Panc1 (cell line): ENCODE measurements around the gene ARHGAP11A. TPM values are rescaled to one million over a fixed set of nuclear protein-coding genes. Genes with fewer than 3 reads are reported as not detected.

Source experiments
- ATAC-seq: fragments of 200-7000 bp; cut with Tn5 transposase; 2 replicates; pipeline ENCODE4 v1.9.1; 2020; ENCODE audit warnings: mild to moderate bottlenecking, moderate library complexity
- BruUV-seq: library from RNA; stranded (reverse); fragments of 400-500 nt; replicated peaks from 2 replicates; lab custom pipeline; 2021; lab: Mats Ljungman, UMichigan
- CTCF ChIA-PET: fragments of 300-600 bp; sonication (Branson Sonifier 250); formaldehyde crosslinking; loops from one replicate; lab custom pipeline; 2022; ENCODE audit warnings: antibody characterized with exemption; lab: Charles Lee
- POLR2A ChIA-PET: fragments of 300-600 bp; sonication (Branson Sonifier 250); formaldehyde crosslinking; loops from one replicate; lab custom pipeline; 2022; ENCODE audit warnings: antibody characterized with exemption; lab: Charles Lee
- DNase-seq: peaks from one replicate; pipeline ENCODE4 v3.0.0-alpha.2; 2010; ENCODE audit warnings: low read depth, low spot score
- H3K27ac ChIP-seq: 2 replicates; pipeline ENCODE4 v1.5.1; 2011; ENCODE audit warnings: mild to moderate bottlenecking, low read length, inconsistent platforms
- H3K27me3 ChIP-seq: fragments of 200-500 bp; sonication (Bioruptor generic); 2 replicates; pipeline ENCODE4 v1.6.0; 2014; ENCODE audit warnings: low read length, inconsistent platforms; ENCODE audit not compliant: control insufficient read depth, insufficient read depth
- H3K36me3 ChIP-seq: fragments of 200-500 bp; sonication (Bioruptor generic); 2 replicates; pipeline ENCODE4 v1.5.1; 2014; ENCODE audit warnings: inconsistent platforms, mild to moderate bottlenecking, low read length, moderate library complexity; ENCODE audit not compliant: control insufficient read depth, insufficient read depth
- H3K4me1 ChIP-seq: 2 replicates; pipeline ENCODE4 v1.5.1; 2011; ENCODE audit warnings: inconsistent platforms, mild to moderate bottlenecking, low read length, moderate library complexity; ENCODE audit not compliant: control insufficient read depth, insufficient read depth
- H3K4me3 ChIP-seq, 2 experiments: 2 replicates each; pipeline ENCODE4 v1.5.1; 2011 to 2012; ENCODE audit warnings: low read depth in 2 of 2, low read length in 2 of 2, mild to moderate bottlenecking in 2 of 2, inconsistent platforms in 1 of 2, moderate library complexity in 1 of 2
- H3K9me3 ChIP-seq: fragments of 200-500 bp; sonication (Bioruptor generic); 2 replicates; pipeline ENCODE4 v1.5.1; 2014; ENCODE audit warnings: low read depth, mild to moderate bottlenecking, inconsistent platforms, low read length, moderate library complexity; ENCODE audit not compliant: control insufficient read depth, insufficient read depth
- CTCF ChIP-seq: fragments of 450-650 bp; IDR thresholded peaks from 2 replicates; pipeline ENCODE4 v1.5.1; 2017; ENCODE audit warnings: mild to moderate bottlenecking
- POLR2AphosphoS5 ChIP-seq: IDR thresholded peaks from 2 replicates; pipeline ENCODE4 v1.6.1; 2012; ENCODE audit warnings: mild to moderate bottlenecking, low read depth, low read length, moderate library complexity
- REST ChIP-seq, 2 experiments: IDR thresholded peaks; 2 replicates each; pipeline ENCODE4 v1.6.1; 2011 to 2012; ENCODE audit warnings: low read depth in 2 of 2, control low read depth in 1 of 2, low read length in 1 of 2, mild to moderate bottlenecking in 1 of 2, moderate library complexity in 1 of 2; ENCODE audit not compliant: insufficient read depth in 1 of 2
- SIN3A ChIP-seq: IDR thresholded peaks from 2 replicates; pipeline ENCODE4 v1.6.1; 2012; ENCODE audit warnings: low read depth, mild to moderate bottlenecking, low read length, moderate library complexity, borderline replicate concordance; ENCODE audit not compliant: insufficient read depth
- TCF7L2 ChIP-seq: IDR thresholded peaks from 2 replicates; pipeline ENCODE4 v1.6.1; 2011; ENCODE audit warnings: mild to moderate bottlenecking, low read depth, low read length, inconsistent platforms
- in situ Hi-C: cut with HindIII; loops from 2 replicates; pipeline ENCODE4 v1.10.0; 2016; ENCODE audit warnings: low sequenced_read_pairs, low pct_unique_long_range_greater_than_20kb
- intact Hi-C: fragments of 100-400 bp; cut with micrococcal nuclease; formaldehyde crosslinking; loops from one replicate; pipeline ENCODE4 v1.10.0; 2022; ENCODE audit not compliant: unreplicated experiment
- total RNA-seq: library from RNA; stranded (reverse); gene quantifications from one replicate; pipeline ENCODE4 v1.2.1, GENCODE V29; 2021; ENCODE audit not compliant: unreplicated experiment

ARHGAP11A gene
- total RNA-seq, 1 experiment from 2014 or later: 124 TPM

- no peaks in the 10 kb centered on the region for H3K27me3 ChIP-seq
- no peaks in the 10 kb centered on the region for H3K9me3 ChIP-seq
- no peaks in the 10 kb centered on the region for H3K4me1 ChIP-seq
- POLR2A ChIA-PET: no interaction called here
- CTCF ChIA-PET: no interaction called here
- H3K27ac ChIP-seq: no peak overlapping the region
- DNase-seq (no peak), ATAC-seq (no peak)
- H3K36me3 ChIP-seq: peaks cover 8% of the 10 kb centered on the region; the same call in 1 of the 2 replicates
- H3K4me3 ChIP-seq: no peak overlapping the region
- no TSS peak for BruUV-seq
- intact Hi-C loops (no loop called here), in situ Hi-C loops (no loop called here)
- TF ChIP-seq REST (IDR thresholded peaks at IDR 0.05; ENCODE audit: insufficient read depth in 1 of 2, low read depth in 2 of 2, low read length in 1 of 2) (no peak), TCF7L2 (no peak), SIN3A (no peak), CTCF (no peak), POLR2AphosphoS5 (no peak)
Measured at GRCh38 chr15:32643907-32644445, 28.7 kb downstream of the ARHGAP11A start.

GRCh38 chr15:32646291-32646690, 31.0 kb downstream of the ARHGAP11A start:
- POLR2A ChIA-PET: no interaction called here
- ATAC-seq: no peak
- no peak for TF ChIP-seq REST (IDR thresholded peaks at IDR 0.05; ENCODE audit: insufficient read depth in 1 of 2, low read depth in 2 of 2, low read length in 1 of 2)
- TF ChIP-seq POLR2AphosphoS5: no peak
- no peak for TF ChIP-seq SIN3A
- TF ChIP-seq TCF7L2: no peak
- TF ChIP-seq CTCF: no peak
- Histone ChIP-seq H3K9me3 (no peaks in the 10 kb centered on the region), H3K4me3 (no peak overlapping the region), H3K36me3 (no peaks in the 10 kb centered on the region), H3K27me3 (no peaks in the 10 kb centered on the region), H3K27ac (no peak overlapping the region), H3K4me1 (no peaks in the 10 kb centered on the region)
- BruUV-seq: no TSS peak
- intact Hi-C loops (no loop called here), in situ Hi-C loops (no loop called here)
- CTCF ChIA-PET: no interaction called here
- no peak for DNase-seq
